ENCODE measurements around the gene S1PR4.

The S1PR4 gene

DNA sequence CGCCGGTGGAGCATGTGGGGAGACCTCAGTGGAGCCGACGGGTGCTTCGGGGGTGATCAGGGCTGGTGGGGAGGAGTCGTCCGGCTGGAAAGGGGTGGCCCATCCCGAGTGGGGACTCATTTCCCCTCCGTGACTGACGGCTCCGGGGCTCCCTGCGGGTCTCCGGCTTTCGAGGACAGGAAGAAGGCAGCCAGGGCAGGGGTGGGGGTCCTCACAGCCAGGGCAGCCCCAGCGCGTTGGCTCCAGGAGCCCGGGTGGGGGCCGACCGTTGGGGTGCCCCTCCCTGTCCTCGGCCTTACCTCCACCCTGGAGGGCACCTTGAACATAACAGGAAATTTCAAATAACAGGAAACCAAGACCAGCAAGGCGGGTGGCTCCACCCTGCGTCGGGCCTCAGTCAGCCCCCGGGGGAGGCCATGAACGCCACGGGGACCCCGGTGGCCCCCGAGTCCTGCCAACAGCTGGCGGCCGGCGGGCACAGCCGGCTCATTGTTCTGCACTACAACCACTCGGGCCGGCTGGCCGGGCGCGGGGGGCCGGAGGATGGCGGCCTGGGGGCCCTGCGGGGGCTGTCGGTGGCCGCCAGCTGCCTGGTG is at the start of gene S1PR4:
Gene S1PR4, plus strand, starts transcription at position 393 of the 596 bp plus-strand sequence. Its CDS starts 24 bp downstream, at position 417.
- DNase-seq: peak; percentile 87

GRCh38 chr19:3129112-3129511 is 49.5 kb upstream of the S1PR4 start:
- DNase-seq: no peak

- peak; percentile 70 for DNase-seq
Observed at GRCh38 chr19:3131168-3131567, 47.4 kb upstream of the S1PR4 start.

- DNase-seq: peak; percentile 92
Observed at GRCh38 chr19:3132971-3133792, 45.4 kb upstream of the S1PR4 start.

- DNase-seq: no peak
Observed at GRCh38 chr19:3133793-3134116, 44.8 kb upstream of the S1PR4 start.

DNA sequence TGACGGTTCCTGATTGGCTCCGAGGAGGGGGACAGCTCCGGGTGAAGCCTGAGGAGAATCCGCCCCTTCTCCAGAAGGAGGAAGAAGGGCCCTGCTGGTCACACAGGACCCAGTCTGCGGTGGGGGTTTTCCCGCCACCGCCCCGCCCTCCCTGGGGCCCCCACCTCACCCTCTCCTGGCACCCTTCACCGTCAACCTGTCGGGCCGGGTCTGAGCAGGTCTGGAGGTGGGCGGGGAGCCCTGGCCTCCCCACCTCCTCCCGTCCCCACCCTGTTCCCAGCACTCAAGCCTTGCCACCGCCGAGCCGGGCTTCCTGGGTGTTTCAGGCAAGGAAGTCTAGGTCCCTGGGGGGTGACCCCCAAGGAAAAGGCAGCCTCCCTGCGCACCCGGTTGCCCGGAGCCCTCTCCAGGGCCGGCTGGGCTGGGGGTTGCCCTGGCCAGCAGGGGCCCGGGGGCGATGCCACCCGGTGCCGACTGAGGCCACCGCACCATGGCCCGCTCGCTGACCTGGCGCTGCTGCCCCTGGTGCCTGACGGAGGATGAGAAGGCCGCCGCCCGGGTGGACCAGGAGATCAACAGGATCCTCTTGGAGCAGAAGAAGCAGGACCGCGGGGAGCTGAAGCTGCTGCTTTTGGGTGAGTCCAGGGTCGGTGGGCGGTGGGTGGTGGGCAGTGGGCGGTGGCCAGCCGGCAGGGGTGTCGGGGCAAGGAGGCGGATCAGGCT is 42.4 kb upstream of the S1PR4 start, which contains the start of gene GNA15:
Gene GNA15, plus strand, starts transcription at position 73 of the 723 bp plus-strand sequence. Its CDS starts 418 bp downstream, at position 491.
- DNase-seq: peak; percentile 83

- DNase-seq: no peak
Observed at GRCh38 chr19:3136684-3137055, 41.9 kb upstream of the S1PR4 start.

DNA sequence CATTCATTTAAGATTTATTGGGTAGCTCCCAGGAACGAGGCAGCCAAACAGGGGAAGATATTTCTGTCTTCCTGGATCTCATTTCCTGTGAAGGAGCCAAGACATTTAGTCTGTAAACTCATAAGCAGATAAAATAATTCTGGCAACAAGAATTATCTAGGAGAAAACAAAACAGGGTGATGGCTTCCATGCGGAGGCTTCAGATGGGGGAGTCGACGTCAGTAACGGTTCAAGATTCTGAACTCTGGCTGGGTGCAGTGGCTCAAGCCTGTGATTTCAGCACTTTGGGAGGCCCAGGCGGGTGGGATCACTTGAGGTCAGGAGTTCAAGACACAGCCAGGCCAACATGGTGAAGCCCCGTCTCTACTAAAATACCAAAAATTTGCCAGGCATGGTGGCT is 41.5 kb upstream of the S1PR4 start:
- DNase-seq: no peak

- DNase-seq: no peak
Observed at GRCh38 chr19:3138268-3138667, 40.3 kb upstream of the S1PR4 start.

DNA sequence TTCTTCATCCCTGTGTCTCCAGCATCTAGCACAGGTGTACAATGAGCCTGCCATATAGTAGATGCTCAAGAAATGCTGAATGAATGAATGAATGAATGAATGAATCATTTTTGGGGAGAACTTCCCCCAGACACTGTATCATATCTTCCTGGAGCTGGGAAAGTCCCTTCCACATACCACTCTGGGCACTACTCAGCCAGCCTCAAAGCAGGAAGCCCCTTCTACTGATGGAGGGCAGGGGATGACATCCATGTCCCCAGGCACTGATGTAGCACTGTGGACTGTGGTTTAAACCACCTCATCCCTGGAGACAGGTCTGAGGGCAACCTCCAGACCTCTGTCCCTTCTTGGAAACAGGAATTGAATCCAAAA is 37.9 kb upstream of the S1PR4 start:
- no peak for DNase-seq

DNA sequence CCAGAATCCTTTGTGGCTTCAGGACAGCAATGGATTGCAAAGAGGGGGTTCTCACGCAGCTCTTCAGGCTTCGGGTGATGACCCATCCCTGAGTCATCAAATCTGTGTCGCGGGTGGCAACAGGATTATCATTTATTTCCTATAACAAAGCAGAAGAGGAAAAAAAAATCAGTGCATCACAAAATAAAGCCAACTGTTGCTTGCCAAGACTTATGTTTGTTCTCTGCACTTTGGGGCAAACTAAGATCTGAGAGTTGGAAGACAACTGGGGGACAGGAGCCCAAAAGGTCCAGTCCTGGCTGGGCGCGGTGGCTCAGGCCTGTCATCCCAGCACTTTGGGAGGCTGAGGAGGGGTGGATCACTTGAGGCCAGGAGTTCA is 36.3 kb upstream of the S1PR4 start:
- DNase-seq: peak; percentile 83

DNA sequence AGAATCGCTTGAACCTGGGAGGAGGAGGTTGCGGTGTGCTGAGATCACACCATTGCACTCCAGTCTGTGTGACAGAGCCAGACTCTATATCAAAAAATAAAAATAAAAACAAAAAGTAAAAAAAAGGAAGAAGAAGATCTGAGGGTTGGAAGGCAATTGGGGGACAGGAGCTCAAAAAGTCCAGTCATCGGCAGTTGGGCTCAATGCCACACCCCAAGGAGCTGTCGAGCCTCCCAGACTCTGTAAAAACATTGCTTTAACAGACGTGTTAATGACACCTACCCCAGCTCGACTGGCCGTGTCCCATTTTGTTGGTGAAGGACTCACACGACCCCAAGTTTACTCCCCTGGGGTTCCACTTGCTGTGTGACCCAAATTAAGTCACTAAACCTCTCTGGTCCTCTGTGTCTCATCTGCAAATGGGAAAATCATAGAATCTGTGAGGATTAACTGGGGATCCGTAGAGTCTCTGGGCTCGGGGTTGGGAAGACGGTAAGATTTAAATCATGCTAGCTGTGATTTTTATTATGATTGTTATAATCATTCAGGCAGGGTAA is 35.7 kb upstream of the S1PR4 start:
- DNase-seq: no peak

DNA sequence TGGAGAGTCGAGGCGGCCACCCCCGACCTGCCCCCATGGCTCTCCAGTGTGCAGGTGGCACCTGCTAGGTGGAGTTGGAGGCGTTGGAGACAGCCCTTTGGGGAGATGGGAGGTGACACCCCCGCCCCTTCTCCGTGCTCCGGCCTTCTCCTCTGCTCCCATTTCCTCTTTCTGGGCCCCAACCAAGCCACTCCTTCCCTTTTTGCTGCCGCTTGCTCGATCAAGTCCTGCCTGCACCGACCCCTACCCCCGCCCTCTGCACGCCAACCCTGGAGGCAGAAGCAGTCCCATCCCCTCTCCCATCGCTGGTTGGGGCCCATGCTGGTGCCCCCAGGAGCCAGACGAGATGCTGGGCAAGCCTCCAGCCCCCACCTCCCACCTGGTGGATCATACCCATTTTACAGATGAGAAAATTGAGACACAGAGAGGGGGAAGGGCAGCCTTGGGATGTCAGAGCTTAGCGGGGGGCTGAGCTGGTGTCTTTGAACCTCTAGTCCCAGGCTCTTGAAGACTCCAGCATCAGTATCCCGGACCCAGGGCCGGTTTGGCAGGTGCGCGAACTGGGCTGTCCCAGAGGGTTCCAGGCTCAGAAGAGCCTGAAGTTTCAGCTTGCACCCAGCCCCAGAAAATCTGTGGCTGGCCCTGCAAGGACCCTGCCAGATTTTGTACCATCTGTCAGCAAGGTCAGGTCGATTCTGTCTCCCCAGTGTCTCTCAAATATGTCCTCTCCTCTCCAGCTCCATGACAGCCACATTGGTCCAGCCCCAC is 32.5 kb upstream of the S1PR4 start:
- DNase-seq: no peak

GRCh38 chr19:3146677-3147100 is 31.9 kb upstream of the S1PR4 start:
- DNase-seq: peak; percentile 92

DNA sequence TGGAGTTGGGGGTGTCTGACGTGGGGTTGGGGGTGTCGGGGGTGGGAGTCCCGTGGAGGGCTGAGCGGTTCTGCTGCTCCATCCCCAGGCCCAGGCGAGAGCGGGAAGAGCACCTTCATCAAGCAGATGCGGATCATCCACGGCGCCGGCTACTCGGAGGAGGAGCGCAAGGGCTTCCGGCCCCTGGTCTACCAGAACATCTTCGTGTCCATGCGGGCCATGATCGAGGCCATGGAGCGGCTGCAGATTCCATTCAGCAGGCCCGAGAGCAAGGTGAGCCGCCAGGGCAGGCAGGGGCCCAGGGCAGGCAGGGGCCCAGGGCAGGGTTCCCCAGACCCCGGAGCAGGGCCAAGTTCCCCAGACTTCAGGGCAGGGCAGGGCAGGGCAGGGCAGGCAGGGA is 30.1 kb upstream of the S1PR4 start:
- no peak for DNase-seq

- DNase-seq: no peak
Observed at GRCh38 chr19:3149089-3149488, 29.5 kb upstream of the S1PR4 start.

DNA sequence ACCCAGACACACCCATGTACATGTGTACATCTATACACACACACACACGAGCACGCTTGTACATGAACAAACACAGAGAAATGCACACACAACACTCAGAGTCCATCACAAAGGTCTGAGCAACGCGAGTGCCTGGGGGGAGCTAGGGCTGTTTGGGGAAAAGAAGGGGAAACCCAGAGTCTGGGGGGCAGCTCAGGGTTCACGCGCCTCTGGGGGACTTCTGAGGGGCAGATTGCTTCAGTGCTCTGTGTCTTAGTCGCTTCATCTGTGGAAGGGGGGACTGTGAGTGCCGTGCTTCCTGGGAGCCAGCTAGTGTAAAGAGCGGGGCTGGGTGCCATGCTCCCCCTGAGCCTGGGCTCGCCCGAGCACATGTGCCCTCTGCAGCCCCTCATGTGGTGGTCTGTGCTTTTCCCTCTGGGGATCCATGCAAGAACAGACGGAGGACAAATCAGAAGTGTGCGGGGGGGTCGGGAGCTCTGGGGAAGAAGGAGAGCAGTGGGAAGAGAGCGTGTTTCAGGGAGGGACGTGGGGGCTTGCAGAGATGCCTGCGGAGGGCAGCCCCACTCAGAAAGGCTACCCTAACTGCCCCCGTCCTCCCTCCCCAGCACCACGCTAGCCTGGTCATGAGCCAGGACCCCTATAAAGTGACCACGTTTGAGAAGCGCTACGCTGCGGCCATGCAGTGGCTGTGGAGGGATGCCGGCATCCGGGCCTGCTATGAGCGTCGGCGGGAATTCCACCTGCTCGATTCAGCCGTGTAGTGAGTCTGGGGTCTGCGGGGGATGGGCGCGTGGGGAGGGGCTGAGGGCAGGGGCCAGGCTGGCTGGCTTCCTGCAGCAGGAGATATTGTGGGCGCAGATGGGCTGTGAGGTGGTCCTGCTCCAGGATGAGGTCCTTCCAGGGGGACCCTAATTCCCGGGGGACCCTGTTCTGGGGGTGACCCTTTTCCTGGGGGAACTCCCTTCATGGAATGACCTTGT is 28.8 kb upstream of the S1PR4 start:
- DNase-seq: no peak

- no peak for DNase-seq
Observed at GRCh38 chr19:3150739-3151329, 27.7 kb upstream of the S1PR4 start.

- DNase-seq: no peak
Observed at GRCh38 chr19:3151563-3152418, 26.8 kb upstream of the S1PR4 start.

DNA sequence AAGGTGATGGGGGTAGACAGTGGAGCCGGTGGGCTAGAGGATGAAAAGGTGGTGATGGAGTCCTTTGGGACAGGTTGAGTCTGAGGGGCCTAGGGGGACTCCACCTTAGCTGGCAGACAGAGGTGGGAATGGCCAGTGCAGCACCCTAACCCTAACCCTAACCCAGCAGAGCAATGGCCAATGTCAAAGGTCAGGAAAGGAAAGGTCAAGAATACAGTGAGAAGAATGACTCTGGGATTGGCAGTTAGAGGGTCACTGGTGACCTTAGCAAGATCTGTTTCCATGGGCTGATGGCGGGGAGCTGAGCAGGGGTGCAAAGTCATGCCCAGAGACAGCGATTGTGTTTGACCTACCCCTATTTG is 26.2 kb upstream of the S1PR4 start:
- no peak for DNase-seq
